Testis (tissue), 3 donors: ENCODE results near the gene ATXN7L3B. TPM values are rescaled to one million over a fixed set of nuclear protein-coding genes. Genes with fewer than 3 reads are reported as not detected.

ENCODE experiments used
- DNase-seq: peaks from one replicate; pipeline ENCODE4 v3.0.0-alpha.2; 2019
- H3K27ac ChIP-seq, 2 donors: fragments of 200-600 bp; sonication (generic); one replicate each; pipeline ENCODE4 v1.5.1; 2019
- H3K27me3 ChIP-seq: fragments of 200-600 bp; sonication (generic); one replicate; pipeline ENCODE4 v1.5.1; 2019
- H3K36me3 ChIP-seq: fragments of 200-600 bp; sonication (generic); one replicate; pipeline ENCODE4 v1.5.1; 2017; ENCODE audit warnings: low read depth; ENCODE audit errors: missing control alignments
- H3K4me1 ChIP-seq: fragments of 200-600 bp; sonication (generic); one replicate; pipeline ENCODE4 v1.5.1; 2019
- H3K4me3 ChIP-seq, 2 donors: fragments of 200-600 bp; sonication (generic); one replicate each; pipeline ENCODE4 v1.5.1; 2017 to 2019
- H3K9me3 ChIP-seq: fragments of 200-600 bp; sonication (generic); one replicate; pipeline ENCODE4 v1.5.1; 2017
- CTCF ChIP-seq, 3 experiments: fragments of 450-650 bp in 2 of 3; fragments of 200-600 bp in 1 of 3; sonication (generic) in 1 of 3; IDR thresholded peaks; one replicate each; pipeline ENCODE4 v1.5.1; 2016 to 2019; ENCODE audit warnings: antibody characterized with exemption in 3 of 3, mild to moderate bottlenecking in 2 of 3, moderate library complexity in 1 of 3
- POLR2A ChIP-seq: fragments of 450-650 bp; IDR thresholded peaks from one replicate; pipeline ENCODE4 v1.6.1; 2017; ENCODE audit warnings: antibody characterized with exemption, mild to moderate bottlenecking, moderate library complexity
- WGBS, 2 donors: methylation state at CpG; one replicate each; pipeline ENCODE4 v1.1.5; 2018; 5-methylcytosine and 5-hydroxymethylcytosine counted together
- intact Hi-C: fragments of 100-400 bp; cut with DNase I; formaldehyde crosslinking; loops from one replicate; pipeline ENCODE4 v1.15.1; 2023; ENCODE audit warnings: low total_unique reads
- polyA plus RNA-seq: library from polyadenylated mRNA; stranded (reverse); fragments of 350-450 nt; fragmentation: Illumina TruSeq; extraction: RNeasy Lipid Tissue Mini Kit (QIAGEN cat#74804); gene quantifications from one replicate; pipeline ENCODE4 v1.2.3, GENCODE V29; 2014; ENCODE audit warnings: low read depth, low replicate concordance; ENCODE audit not compliant: insufficient read depth
- total RNA-seq, 2 donors: library from RNA; depleted of rRNA; stranded (reverse); fragments of >200 nt; gene quantifications; one replicate each; pipeline ENCODE4 v1.2.3, GENCODE V29; 2016

ATXN7L3B gene
- total and polyA plus RNA-seq, 3 donors from 2014 or later = 20.2 to 23.5 (median 21.0) TPM

GRCh38 chr12:74515849-74516248, 21.8 kb upstream of the ATXN7L3B start:
- intact Hi-C loops = no loop called here
- DNase-seq = no peak
- WGBS, 2 donors = 37 to 40% methylated on average over 2 of the region's 2 CpGs
- H3K36me3 ChIP-seq = no peaks in the 10 kb centered on the region
- H3K27ac ChIP-seq = no peak overlapping the region
- no peaks in the 10 kb centered on the region for H3K9me3 ChIP-seq
- no peaks in the 10 kb centered on the region for H3K27me3 ChIP-seq
- no peaks in the 10 kb centered on the region for H3K4me1 ChIP-seq
- H3K4me3 ChIP-seq = no peak overlapping the region
- TF ChIP-seq CTCF (IDR thresholded peaks at IDR 0.05) = no peak
- TF ChIP-seq POLR2A = no peak

GRCh38 chr12:74526535-74526934, 11.1 kb upstream of the ATXN7L3B start:
- TF ChIP-seq POLR2A = no peak
- TF ChIP-seq CTCF (IDR thresholded peaks at IDR 0.05) = no peak
- Histone ChIP-seq H3K9me3 (no peaks in the 10 kb centered on the region), H3K4me3 (no peak overlapping the region), H3K27ac (no peak overlapping the region), H3K27me3 (no peaks in the 10 kb centered on the region), H3K36me3 (no peaks in the 10 kb centered on the region), H3K4me1 (no peaks in the 10 kb centered on the region)
- intact Hi-C loops = no loop called here
- no peak for DNase-seq
- WGBS, 2 donors = 86 to 92% methylated on average over 2 of the region's 2 CpGs

GRCh38 chr12:74527491-74527890, 10.1 kb upstream of the ATXN7L3B start:
- 79 to 80% methylated on average over 2 of the region's 2 CpGs for WGBS, 2 donors
- H3K9me3 ChIP-seq = no peaks in the 10 kb centered on the region
- no peak for DNase-seq
- intact Hi-C loops = no loop called here
- no peaks in the 10 kb centered on the region for H3K27me3 ChIP-seq
- no peak overlapping the region for H3K4me3 ChIP-seq
- no peaks in the 10 kb centered on the region for H3K36me3 ChIP-seq
- no peak for TF ChIP-seq POLR2A
- no peak for TF ChIP-seq CTCF (IDR thresholded peaks at IDR 0.05)
- no peak overlapping the region for H3K27ac ChIP-seq
- no peaks in the 10 kb centered on the region for H3K4me1 ChIP-seq

GRCh38 chr12:74530676-74531075, 7.0 kb upstream of the ATXN7L3B start:
- no peaks in the 10 kb centered on the region for H3K9me3 ChIP-seq
- no peaks in the 10 kb centered on the region for H3K36me3 ChIP-seq
- intact Hi-C loops = no loop called here
- H3K4me1 ChIP-seq = no peaks in the 10 kb centered on the region
- TF ChIP-seq POLR2A = no peak
- TF ChIP-seq CTCF (IDR thresholded peaks at IDR 0.05) = no peak
- H3K4me3 ChIP-seq = no peak overlapping the region
- no peak overlapping the region for H3K27ac ChIP-seq
- WGBS, 2 donors = 83 to 92% methylated on average over 2 of the region's 2 CpGs
- no peaks in the 10 kb centered on the region for H3K27me3 ChIP-seq
- no peak for DNase-seq

- H3K36me3 ChIP-seq = no peaks in the 10 kb centered on the region
- WGBS, 2 donors = 64 to 68% methylated on average over 5 of the region's 5 CpGs
- H3K27ac ChIP-seq = no peak overlapping the region
- DNase-seq = no peak
- H3K9me3 ChIP-seq = no peaks in the 10 kb centered on the region
- peaks cover 20% of the 10 kb centered on the region for H3K4me1 ChIP-seq
- intact Hi-C loops = no loop called here
- TF ChIP-seq CTCF (IDR thresholded peaks at IDR 0.05) (no peak), POLR2A (no peak)
- H3K4me3 ChIP-seq = no peak overlapping the region
- H3K27me3 ChIP-seq = no peaks in the 10 kb centered on the region
These were observed 2.1 kb upstream of the ATXN7L3B start for GRCh38 chr12:74535536-74535935.
